Subcutaneous abdominal adipose tissue (tissue), 5 donors: Measurements from ENCODE around the gene KDM4B.

Experiments used
- H3K27ac ChIP-seq: one replicate; pipeline ENCODE4 v1.7.0; 2013; ENCODE audit warnings: low read depth, mild to moderate bottlenecking, inconsistent platforms, low read length, moderate library complexity
- H3K27me3 ChIP-seq, 5 donors: one replicate each; pipeline ENCODE4 v1.7.0; 2013; ENCODE audit warnings: low read length in 5 of 5, inconsistent platforms in 1 of 5; ENCODE audit not compliant: control insufficient read depth in 5 of 5, insufficient read depth in 4 of 5
- H3K36me3 ChIP-seq, 5 donors: one replicate each; pipeline ENCODE4 v1.7.0; 2013; ENCODE audit warnings: low read length in 5 of 5; ENCODE audit not compliant: control insufficient read depth in 5 of 5, insufficient read depth in 5 of 5
- H3K4me1 ChIP-seq, 5 donors: one replicate each; pipeline ENCODE4 v1.7.0; 2013; ENCODE audit warnings: low read length in 5 of 5, mild to moderate bottlenecking in 3 of 5, moderate library complexity in 1 of 5; ENCODE audit not compliant: control insufficient read depth in 5 of 5, insufficient read depth in 5 of 5
- H3K4me3 ChIP-seq, 5 donors: one replicate each; pipeline ENCODE4 v1.7.0; 2013; ENCODE audit warnings: low read length in 5 of 5, low read depth in 1 of 5
- H3K9ac ChIP-seq, 5 donors: one replicate each; pipeline ENCODE4 v1.7.0; 2013; ENCODE audit warnings: low read length in 5 of 5, mild to moderate bottlenecking in 4 of 5, moderate library complexity in 3 of 5
- H3K9me3 ChIP-seq, 5 donors: one replicate each; pipeline ENCODE4 v1.7.0; 2013; ENCODE audit warnings: low read length in 5 of 5; ENCODE audit not compliant: control insufficient read depth in 5 of 5
- donor health status: healthy.
- donor health status: healthy.
- donor health status: healthy.
- donor health status: healthy.
- donor health status: healthy.

The KDM4B gene

DNA sequence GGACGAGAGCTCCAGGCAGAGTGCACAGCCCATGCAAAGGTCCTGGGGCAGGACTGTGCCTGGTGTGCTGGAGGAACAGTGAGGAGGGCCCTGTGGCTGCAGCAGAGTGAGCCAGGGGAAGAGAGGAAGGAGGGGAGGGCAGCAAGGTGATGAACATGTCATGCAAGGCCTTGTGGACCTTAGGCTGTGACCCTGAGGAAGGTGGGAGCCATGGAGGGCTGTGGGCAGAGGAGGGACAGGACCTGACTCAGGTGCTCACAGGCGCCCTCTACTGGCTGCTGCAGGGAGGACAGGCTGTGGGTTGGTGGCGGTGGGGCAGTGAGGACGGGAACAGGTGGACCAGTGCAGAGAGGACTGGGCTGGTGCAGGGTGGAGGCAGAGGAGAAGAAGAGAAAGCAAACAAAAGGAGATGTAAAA is 201.4 kb downstream of the KDM4B start:
- Histone ChIP-seq H3K4me1 (no peaks in the 10 kb centered on the region), H3K36me3 (no peaks in the 10 kb centered on the region), H3K9me3 (no peaks in the 10 kb centered on the region), H3K9ac (no peak overlapping the region), H3K27ac (no peak overlapping the region), H3K4me3 (no peak overlapping the region), H3K27me3 (no peaks in the 10 kb centered on the region)

DNA sequence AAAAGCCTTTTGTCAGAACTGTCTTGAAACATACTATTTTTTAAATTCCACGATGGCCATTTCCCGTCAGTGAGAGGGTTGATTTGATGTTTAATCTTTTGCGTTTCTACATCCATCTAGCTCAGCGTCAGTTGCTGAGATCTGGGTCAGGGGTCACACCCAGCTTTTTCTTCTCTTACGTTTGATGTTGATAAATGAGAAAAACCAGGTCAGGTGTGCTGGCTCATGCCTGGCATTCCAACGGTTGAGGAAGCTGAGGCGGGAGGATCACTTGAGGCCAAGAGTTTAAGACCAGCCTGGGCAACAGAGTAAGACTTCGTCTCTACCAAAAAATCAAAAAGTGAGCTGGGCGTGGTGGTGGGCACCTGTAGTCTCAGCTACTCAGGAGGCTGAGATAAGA is 202.8 kb downstream of the KDM4B start:
- Histone ChIP-seq H3K27ac (no peak overlapping the region), H3K4me1 (no peaks in the 10 kb centered on the region), H3K9ac (no peak overlapping the region), H3K36me3 (no peaks in the 10 kb centered on the region), H3K27me3 (no peaks in the 10 kb centered on the region), H3K4me3 (no peak overlapping the region), H3K9me3 (no peaks in the 10 kb centered on the region)

DNA sequence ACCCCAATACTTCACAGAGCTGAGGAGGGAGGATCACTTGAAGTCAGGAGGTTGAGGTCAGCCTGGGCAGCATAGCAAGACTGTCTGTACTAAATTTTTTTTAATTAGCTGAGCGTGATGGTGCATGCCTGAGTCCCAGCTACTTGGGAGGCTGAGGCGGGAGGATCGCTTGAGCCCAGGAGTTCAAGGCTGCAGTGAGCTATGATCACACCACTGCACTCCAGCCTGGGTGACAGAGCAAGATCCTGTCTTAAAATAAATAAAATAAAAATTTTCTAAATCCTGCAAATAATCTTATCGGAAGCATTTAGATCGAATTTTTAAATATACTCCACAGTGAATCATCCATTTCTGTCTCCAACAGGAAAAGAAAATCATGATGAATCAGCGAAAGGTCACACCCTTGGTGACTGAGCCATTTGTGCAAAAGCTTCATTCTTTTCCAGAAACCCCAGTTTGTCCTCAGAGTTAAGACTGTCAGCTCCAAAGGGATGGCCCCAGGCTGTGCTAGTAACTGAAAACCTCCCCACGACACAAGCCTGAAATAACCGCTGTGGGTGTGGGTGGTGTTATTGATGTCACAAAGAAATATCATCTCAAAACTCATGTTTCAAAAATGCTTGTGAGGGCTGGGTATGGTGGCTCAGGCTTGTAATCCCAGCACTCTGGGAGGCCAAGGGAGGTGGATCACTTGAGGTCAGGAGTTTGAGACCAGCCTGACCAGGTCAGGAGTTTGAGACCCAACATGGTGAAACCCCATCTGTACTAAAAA is 204.1 kb downstream of the KDM4B start:
- Histone ChIP-seq H3K9me3 (no peaks in the 10 kb centered on the region), H3K27me3 (no peaks in the 10 kb centered on the region), H3K27ac (no peak overlapping the region), H3K9ac (no peak overlapping the region), H3K4me1 (no peaks in the 10 kb centered on the region), H3K36me3 (no peaks in the 10 kb centered on the region), H3K4me3 (no peak overlapping the region)

DNA sequence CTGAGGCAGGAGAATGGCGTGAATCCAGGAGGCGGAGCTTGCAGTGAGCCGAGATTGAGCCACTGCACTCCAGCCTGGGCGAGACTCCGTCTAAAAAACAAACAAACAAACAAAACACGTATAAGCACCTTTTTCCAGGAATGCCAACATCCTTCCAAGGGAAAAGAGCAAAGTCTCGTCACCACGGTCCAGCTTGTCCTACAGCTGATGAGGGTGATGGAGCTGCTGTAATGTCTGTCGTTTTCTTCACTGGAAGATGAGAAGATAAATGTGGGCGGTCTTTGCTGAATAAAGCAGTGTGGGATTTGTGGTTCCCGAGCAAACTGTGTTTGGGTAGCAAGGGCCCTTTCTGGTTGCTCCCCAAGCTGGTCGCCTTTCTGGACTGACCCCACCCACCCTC is 205.1 kb downstream of the KDM4B start:
- Histone ChIP-seq H3K4me1 (no peaks in the 10 kb centered on the region), H3K4me3 (no peak overlapping the region), H3K36me3 (no peaks in the 10 kb centered on the region), H3K27me3 (no peaks in the 10 kb centered on the region), H3K27ac (no peak overlapping the region), H3K9me3 (no peaks in the 10 kb centered on the region), H3K9ac (no peak overlapping the region)

DNA sequence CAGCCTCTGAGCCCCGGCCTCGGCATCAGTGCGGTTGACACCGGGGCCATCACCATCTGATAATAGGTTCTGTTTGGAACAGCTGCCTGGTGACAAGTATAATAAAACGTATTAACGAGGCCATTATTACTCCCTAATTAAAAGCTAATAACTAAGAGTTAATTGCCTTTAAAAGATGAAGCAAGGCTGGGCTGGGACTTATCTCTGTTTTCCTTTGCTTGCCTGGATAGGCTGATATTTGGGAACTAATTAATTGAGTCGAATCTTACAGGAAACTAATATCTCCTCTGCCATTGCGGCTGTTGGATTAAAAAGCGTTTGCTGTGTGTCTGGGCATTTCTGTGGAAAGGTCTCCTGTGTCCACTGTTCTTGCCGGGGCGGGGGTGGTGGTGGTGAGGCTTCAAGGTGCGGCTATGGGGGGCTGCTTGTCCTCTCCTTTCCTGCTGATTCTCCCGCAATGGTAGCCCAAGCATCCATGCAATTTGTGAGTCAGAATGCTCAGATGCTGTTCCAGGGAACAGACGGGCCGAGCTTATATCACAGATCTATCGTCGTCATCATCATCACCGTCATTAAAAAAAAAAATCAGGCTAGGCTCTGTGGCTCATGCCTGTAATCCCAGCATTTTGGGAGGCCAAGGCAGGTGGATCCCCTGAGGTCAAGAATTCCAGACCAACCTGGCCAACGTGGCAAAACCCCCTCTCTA is 209.0 kb downstream of the KDM4B start:
- Histone ChIP-seq H3K4me1 (no peaks in the 10 kb centered on the region), H3K9me3 (no peaks in the 10 kb centered on the region), H3K27me3 (no peaks in the 10 kb centered on the region), H3K36me3 (no peaks in the 10 kb centered on the region), H3K4me3 (no peak overlapping the region), H3K27ac (no peak overlapping the region), H3K9ac (no peak overlapping the region)

DNA sequence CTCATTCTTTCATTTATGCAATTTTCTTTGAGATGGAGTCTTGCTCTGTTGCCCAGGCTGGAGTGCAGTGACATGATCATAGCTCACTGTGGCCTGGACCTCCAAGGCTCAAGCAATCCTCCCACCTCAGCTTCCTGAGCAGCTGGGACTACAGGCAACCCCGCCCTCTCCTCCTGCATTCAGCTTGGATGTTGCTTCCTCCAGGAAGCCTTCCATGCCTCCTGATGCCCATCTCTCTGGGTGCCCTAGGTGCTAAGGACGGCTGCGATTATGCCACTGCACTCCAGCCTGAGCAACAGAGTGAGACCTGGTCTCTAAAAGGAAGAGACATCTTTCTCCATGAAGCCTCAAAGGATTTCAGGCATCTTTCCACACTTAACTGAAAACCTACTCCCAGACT is 209.9 kb downstream of the KDM4B start:
- H3K4me1 ChIP-seq: no peaks in the 10 kb centered on the region
- no peak overlapping the region for H3K9ac ChIP-seq
- H3K36me3 ChIP-seq: no peaks in the 10 kb centered on the region
- H3K27me3 ChIP-seq: no peaks in the 10 kb centered on the region
- H3K9me3 ChIP-seq: no peaks in the 10 kb centered on the region
- H3K27ac ChIP-seq: no peak overlapping the region
- H3K4me3 ChIP-seq: no peak overlapping the region

DNA sequence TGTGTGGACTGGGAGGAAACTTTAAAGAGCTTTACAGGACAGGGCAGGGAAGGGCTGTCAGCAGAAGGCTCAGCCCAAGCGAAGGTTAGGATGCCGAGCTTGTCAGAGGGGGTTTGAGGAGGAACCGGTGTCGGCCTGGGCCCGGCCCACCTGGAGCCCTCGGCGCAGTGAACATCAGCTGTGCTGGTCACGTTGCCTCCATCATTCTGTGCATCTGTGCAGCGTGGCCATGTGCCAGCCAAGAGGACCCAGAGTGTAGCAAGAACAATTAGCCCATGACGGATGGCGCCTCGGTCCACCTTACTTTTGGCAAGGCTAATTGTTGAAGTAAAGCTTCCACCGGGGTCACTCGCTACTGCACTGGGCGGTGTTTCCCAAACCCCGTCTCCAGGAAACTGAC is 210.3 kb downstream of the KDM4B start:
- H3K27me3 ChIP-seq: no peaks in the 10 kb centered on the region
- H3K27ac ChIP-seq: no peak overlapping the region
- H3K36me3 ChIP-seq: no peaks in the 10 kb centered on the region
- no peak overlapping the region for H3K4me3 ChIP-seq
- H3K9ac ChIP-seq: no peak overlapping the region
- no peaks in the 10 kb centered on the region for H3K4me1 ChIP-seq
- H3K9me3 ChIP-seq: no peaks in the 10 kb centered on the region

DNA sequence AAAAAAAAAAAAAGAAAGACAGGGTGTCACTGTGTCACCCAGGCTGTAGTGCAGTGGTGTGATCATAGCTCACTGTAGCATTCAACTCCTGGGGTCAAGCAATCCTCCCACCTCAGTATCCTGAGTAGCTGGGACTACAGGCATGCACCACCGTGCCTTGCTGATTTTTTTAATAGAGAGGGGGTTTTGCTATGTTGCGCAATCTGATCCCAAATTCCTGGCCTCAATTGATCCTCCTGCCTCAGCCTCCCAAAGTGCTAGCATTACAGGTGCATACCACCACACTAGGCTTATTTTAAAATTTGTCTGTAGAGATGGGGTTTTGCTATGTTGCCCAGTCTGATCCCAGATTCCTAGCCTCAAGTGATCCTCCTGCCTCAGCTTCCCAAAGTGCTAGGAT is 212.4 kb downstream of the KDM4B start:
- no peaks in the 10 kb centered on the region for H3K36me3 ChIP-seq
- H3K4me3 ChIP-seq: no peak overlapping the region
- no peak overlapping the region for H3K9ac ChIP-seq
- H3K9me3 ChIP-seq: no peaks in the 10 kb centered on the region
- H3K4me1 ChIP-seq: no peaks in the 10 kb centered on the region
- no peaks in the 10 kb centered on the region for H3K27me3 ChIP-seq
- H3K27ac ChIP-seq: no peak overlapping the region

DNA sequence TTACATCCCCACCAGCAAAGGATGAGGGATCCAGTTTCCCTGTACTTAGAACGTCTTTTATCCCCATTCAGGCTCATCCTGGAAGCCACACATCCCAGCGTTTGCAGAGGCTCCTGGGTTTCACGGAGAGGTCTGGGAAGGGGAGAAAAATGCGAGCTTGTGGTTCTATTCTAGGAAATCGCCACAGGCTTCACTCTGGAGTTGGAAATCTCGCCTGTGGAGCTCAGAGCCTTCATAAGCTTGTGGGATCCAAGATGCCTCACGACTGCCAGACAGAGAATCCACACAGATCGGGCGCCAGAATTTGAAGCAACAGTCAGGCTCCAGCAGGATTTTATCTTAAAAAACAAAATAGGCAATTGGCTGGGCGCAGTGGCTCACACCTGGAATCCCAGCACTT is 213.8 kb downstream of the KDM4B start:
- Histone ChIP-seq H3K4me3 (no peak overlapping the region), H3K27ac (no peak overlapping the region), H3K36me3 (no peaks in the 10 kb centered on the region), H3K9me3 (no peaks in the 10 kb centered on the region), H3K27me3 (no peaks in the 10 kb centered on the region), H3K9ac (no peak overlapping the region), H3K4me1 (no peaks in the 10 kb centered on the region)

DNA sequence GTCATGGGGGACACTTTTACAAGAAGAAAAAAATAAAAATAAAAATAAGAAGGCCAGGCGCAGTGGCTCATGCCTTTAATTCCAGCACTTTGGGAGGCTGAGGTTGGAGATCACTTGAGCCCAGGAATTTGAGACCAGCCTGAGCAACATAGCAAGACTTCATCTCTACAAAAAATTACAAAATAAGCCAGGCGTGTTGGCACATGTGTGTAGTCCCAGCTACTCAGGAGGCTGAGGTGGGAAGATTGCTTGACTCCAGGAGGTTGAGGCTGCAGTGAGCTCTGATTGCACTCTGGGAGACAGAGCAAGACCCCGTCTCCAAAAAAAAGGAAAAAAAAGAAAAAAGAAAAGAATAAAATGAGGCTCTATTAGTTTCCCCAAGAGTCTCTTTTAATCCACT is 214.7 kb downstream of the KDM4B start:
- Histone ChIP-seq H3K4me1 (no peaks in the 10 kb centered on the region), H3K27me3 (no peaks in the 10 kb centered on the region), H3K36me3 (no peaks in the 10 kb centered on the region), H3K9ac (no peak overlapping the region), H3K4me3 (no peak overlapping the region), H3K9me3 (no peaks in the 10 kb centered on the region), H3K27ac (no peak overlapping the region)
